NB4 (cell line): ENCODE data around the gene KCNJ2.

Experiments
- DNase-seq: peaks from one replicate; pipeline ENCODE4 v3.0.0; 2010; ENCODE audit warnings: low read depth
- H3K4me3 ChIP-seq: one replicate; pipeline ENCODE4 v1.5.1; 2011; ENCODE audit warnings: mild to moderate bottlenecking, low read depth, low read length, moderate library complexity
- MYC ChIP-seq: IDR thresholded peaks from 2 replicates; pipeline ENCODE4 v1.6.1; 2011; ENCODE audit warnings: low read depth, low read length
- POLR2A ChIP-seq: IDR thresholded peaks from 2 replicates; pipeline ENCODE4 v1.6.1; 2011; ENCODE audit warnings: mild to moderate bottlenecking; ENCODE audit not compliant: insufficient read length; ENCODE audit errors: extremely low read depth
- TF ChIP-seq, protein P1 (sequence below): IDR thresholded peaks from one replicate; pipeline ENCODE4 v1.5.1; 2012; ENCODE audit warnings: low read depth, low read length
- TF ChIP-seq, protein P2 (sequence below): IDR thresholded peaks from 2 replicates; pipeline ENCODE4 v1.6.1; 2011; ENCODE audit warnings: low read depth, low read length

The KCNJ2 gene

DNA sequence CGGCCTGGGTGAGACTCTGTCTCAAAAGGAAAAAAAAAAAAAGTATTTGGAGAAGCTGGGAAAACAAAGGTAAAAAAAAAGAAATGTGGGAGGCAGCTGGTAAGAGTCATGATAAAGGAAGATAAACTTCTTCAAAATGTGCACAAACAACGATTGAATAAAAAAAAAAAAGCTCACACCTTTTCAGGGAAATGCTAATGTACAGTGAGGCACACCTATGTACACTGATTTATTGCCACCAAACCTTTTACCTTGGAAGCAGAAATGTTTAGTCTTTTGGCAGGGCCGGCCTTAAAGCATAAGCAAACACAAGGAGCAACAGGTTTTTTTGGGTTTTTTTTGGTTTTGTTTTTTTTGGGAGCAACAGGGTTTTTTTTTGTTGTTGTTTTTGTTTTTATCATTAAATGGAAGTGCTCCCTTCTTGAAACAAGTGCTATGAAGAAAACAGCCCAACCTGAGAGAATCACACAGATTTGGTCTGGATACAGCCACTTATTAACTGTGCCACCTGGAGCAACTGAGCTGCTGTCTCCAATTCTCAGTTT lies 29.8 kb upstream of the KCNJ2 start:
- DNase-seq, result no peak
- TF ChIP-seq MYC (no peak), POLR2A (no peak)
- TF ChIP-seq, protein P1, sequence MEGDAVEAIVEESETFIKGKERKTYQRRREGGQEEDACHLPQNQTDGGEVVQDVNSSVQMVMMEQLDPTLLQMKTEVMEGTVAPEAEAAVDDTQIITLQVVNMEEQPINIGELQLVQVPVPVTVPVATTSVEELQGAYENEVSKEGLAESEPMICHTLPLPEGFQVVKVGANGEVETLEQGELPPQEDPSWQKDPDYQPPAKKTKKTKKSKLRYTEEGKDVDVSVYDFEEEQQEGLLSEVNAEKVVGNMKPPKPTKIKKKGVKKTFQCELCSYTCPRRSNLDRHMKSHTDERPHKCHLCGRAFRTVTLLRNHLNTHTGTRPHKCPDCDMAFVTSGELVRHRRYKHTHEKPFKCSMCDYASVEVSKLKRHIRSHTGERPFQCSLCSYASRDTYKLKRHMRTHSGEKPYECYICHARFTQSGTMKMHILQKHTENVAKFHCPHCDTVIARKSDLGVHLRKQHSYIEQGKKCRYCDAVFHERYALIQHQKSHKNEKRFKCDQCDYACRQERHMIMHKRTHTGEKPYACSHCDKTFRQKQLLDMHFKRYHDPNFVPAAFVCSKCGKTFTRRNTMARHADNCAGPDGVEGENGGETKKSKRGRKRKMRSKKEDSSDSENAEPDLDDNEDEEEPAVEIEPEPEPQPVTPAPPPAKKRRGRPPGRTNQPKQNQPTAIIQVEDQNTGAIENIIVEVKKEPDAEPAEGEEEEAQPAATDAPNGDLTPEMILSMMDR, result no peak
- TF ChIP-seq, protein P2, sequence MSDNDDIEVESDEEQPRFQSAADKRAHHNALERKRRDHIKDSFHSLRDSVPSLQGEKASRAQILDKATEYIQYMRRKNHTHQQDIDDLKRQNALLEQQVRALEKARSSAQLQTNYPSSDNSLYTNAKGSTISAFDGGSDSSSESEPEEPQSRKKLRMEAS, result no peak
- H3K4me3 ChIP-seq, result no peak overlapping the region

DNA sequence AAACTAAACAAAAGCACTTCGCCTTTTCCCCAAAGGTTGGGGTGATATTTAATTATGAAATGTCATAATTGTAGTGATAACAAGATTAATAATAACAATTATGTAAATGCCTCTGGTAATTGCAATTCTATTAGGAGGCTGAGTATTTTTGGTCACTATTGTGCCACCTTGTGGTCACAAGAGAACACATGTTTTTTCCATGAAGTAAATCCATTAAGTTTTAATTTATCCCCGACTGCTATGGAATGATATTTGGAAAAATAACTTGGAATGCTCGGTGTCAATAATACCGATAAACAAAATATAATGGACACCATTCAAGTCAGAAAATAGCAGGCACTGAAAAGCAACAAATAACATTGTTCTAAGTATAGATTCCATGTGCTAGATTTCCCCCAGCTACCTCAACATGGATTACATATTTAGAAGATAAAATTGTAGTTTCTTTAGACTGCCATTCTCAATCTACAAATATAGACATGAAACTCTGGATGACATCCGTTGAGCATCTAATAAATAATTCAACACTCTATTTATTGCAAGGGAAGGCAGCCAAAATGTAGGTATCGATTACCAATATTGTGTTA lies 25.0 kb upstream of the KCNJ2 start:
- DNase-seq, result peak; percentile 25
- TF ChIP-seq POLR2A, result no peak
- TF ChIP-seq, protein P1, result peak; percentile 33
- TF ChIP-seq, protein P2, result peak; percentile 26; the same call in 1 of the 2 replicates
- no peak for TF ChIP-seq MYC
- no peak overlapping the region for H3K4me3 ChIP-seq

DNA sequence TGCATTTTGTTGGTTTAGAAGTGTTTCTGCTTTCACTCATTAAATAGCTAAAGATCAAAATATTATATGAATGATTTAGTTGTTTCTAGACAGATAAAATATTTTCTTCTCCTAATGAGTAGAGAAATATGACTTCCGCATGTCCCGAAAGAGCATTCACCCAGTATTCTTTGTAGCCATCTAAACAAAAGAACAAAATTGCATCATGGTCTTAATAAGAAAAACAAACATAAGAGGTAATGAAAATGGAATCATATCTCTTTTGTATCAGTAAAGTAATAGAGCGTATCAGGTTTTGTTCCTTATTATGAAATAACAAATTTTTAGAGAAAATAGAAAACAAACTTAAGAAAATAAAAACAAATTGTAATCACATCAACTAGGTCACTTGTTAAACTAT lies 16.1 kb upstream of the KCNJ2 start:
- DNase-seq, result no peak
- no peak overlapping the region for H3K4me3 ChIP-seq

DNA sequence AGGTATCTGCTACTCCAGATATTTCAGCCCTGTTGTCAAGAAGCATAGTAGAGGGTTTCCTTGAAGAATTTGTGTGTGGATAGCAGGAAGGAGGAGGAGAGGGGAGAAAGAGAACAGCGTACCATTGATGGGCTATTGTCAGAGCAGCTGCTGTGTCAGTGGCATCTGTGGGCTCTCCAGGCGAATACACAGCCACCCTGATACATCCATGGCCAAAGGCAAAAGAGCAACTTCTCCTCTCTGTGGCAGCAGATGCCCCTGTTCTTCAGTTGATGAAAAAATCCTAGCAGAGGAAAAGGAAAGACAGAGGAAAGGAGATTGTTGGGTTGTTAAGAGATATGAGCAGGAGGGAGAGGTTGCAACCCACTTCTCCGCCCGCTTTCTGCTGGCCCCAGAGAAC lies 12.2 kb upstream of the KCNJ2 start:
- DNase-seq, result no peak
- no peak overlapping the region for H3K4me3 ChIP-seq
- TF ChIP-seq, protein P1, result no peak
- TF ChIP-seq MYC (no peak), POLR2A (no peak)
- TF ChIP-seq, protein P2, result no peak

More for the DNA sequence above, 16.1 kb upstream of the KCNJ2 start:
- TF ChIP-seq MYC (no peak), POLR2A (no peak)
- TF ChIP-seq, protein P2, result no peak
- TF ChIP-seq, protein P1, result no peak

DNA sequence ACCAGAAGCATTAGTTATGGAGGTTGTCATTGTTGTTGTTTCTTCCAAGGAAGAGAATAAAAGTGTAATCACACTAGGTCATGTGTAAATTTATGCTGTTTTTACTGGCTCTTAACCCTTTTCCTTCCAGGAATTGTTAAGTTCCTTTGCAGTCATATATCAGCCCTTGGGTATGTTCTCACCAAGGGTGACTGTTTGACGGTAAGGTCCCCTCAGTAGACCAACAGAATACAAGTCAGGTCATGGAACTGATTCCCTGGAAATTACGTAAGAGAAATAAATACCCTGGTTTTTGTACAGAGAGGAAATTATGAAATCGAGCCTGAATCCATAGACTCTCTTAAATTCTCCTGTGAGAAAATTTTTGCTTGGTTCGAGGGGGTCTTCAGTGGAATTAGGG lies 11.2 kb upstream of the KCNJ2 start:
- no peak for DNase-seq
- no peak overlapping the region for H3K4me3 ChIP-seq
- TF ChIP-seq MYC (no peak), POLR2A (no peak)
- TF ChIP-seq, protein P1, result no peak
- TF ChIP-seq, protein P2, result no peak
